Lower lobe of right lung (tissue), 2 donors: ENCODE data around the gene DENND10. TPM values are rescaled to one million over a fixed set of nuclear protein-coding genes. Genes with fewer than 3 reads are reported as not detected.

Experiments used
- ATAC-seq, 2 donors: fragments of 200-7000 bp; cut with Tn5 transposase; one replicate each; pipeline ENCODE4 v1.9.1; 2020 to 2022; ENCODE audit warnings: mild to moderate bottlenecking in 2 of 2, moderate library complexity in 2 of 2
- DNase-seq: peaks from one replicate; pipeline ENCODE4 v3.0.0-alpha.2; 2020
- H3K27ac ChIP-seq: fragments of 200-600 bp; one replicate; pipeline ENCODE4 v1.8.0; 2022
- H3K27me3 ChIP-seq: fragments of 200-600 bp; one replicate; pipeline ENCODE4 v1.8.0; 2022; ENCODE audit warnings: low read depth
- H3K36me3 ChIP-seq: fragments of 200-600 bp; one replicate; pipeline ENCODE4 v1.8.0; 2022; ENCODE audit warnings: mild to moderate bottlenecking
- H3K4me1 ChIP-seq: fragments of 200-600 bp; one replicate; pipeline ENCODE4 v1.8.0; 2022
- H3K4me3 ChIP-seq: fragments of 200-600 bp; one replicate; pipeline ENCODE4 v1.8.0; 2022; ENCODE audit warnings: mild to moderate bottlenecking
- H3K9me3 ChIP-seq: fragments of 200-600 bp; one replicate; pipeline ENCODE4 v1.8.0; 2022
- CTCF ChIP-seq: fragments of 200-600 bp; IDR thresholded peaks from one replicate; pipeline ENCODE4 v1.8.0; 2022; ENCODE audit warnings: antibody characterized with exemption, mild to moderate bottlenecking
- intact Hi-C: fragments of 100-400 bp; cut with DNase I; formaldehyde crosslinking; loops from one replicate; pipeline ENCODE4 v1.11.0; 2022
- total RNA-seq: library from RNA; stranded (reverse); fragmentation: NEBNext Ultra II Directional; extraction: Animal tissue kit (Norgen Biotek cat#: 25700); gene quantifications from one replicate; pipeline ENCODE4 v1.2.1, GENCODE V29; 2021
- donor health status: DM: no; HTN: yes; CAD: no; lungs with severe emphysema.

DENND10 gene
- total RNA-seq, 1 donor from 2014 or later = 33.8 TPM

DNA sequence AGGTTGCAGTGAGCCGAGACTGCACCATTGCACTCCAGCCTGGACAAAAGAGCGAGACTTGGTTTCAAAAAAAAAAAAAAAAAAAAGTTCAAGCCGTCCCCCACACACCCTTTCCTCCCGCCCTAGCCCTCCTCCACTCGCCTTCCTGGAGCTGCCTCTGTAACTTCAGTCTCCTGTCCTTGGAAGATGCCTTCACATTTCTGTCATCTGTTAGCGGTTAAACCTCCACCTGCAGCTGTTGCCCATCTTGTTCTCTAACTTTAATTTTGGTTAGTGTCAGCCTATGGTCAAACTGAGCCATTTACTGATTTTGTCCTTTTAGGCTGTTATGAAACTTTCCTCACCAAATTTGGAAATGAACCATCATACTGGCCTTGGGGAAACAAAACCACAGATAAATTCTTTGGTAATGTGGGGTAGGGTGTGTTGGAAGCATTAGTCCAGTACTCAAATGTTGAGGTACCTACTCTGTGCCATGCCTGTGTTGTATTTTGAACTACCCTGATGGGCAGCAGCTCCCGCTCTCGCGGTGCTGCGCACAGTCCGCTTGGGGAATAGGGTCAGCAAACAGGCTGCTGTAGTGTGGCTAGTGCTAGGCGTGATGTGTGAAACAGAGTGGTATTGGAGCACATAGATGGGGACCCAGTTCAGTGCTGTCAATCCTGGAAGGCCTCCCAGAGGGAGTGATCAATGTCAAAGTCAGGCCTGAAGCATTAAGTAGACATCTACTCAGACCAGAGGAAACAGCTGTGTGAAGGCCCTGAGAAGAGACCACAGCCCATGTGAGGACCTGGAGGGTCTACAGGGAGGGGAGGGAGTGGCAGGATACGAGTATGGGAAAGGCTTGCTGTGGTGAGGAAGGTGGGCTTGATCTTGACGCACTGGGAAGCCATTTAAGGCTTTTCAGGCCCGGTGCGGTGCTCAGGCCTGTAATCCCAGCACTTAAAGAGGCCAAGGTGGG, 34.7 kb downstream of the DENND10 start:
- no peak for DNase-seq
- peaks cover 14% of the 10 kb centered on the region for H3K36me3 ChIP-seq
- no peak for ATAC-seq

GRCh38 chr10:119139464-119140067, 35.7 kb downstream of the DENND10 start:
- intact Hi-C loops = no loop called here
- H3K27me3 ChIP-seq = no peaks in the 10 kb centered on the region
- peak; percentile 66 to 74 for ATAC-seq
- no peaks in the 10 kb centered on the region for H3K4me1 ChIP-seq
- H3K36me3 ChIP-seq = peaks cover 7% of the 10 kb centered on the region
- TF ChIP-seq CTCF = peak; percentile 50
- DNase-seq = peak; percentile 52
- H3K27ac ChIP-seq = no peak overlapping the region
- no peak overlapping the region for H3K4me3 ChIP-seq
- no peaks in the 10 kb centered on the region for H3K9me3 ChIP-seq

More for the DNA sequence above, 34.7 kb downstream of the DENND10 start:
- TF ChIP-seq CTCF = no peak
- H3K27ac ChIP-seq = no peak overlapping the region
- H3K9me3 ChIP-seq = no peaks in the 10 kb centered on the region
- no peaks in the 10 kb centered on the region for H3K4me1 ChIP-seq
- no peaks in the 10 kb centered on the region for H3K27me3 ChIP-seq
- intact Hi-C loops = no loop called here
- H3K4me3 ChIP-seq = no peak overlapping the region

DNA sequence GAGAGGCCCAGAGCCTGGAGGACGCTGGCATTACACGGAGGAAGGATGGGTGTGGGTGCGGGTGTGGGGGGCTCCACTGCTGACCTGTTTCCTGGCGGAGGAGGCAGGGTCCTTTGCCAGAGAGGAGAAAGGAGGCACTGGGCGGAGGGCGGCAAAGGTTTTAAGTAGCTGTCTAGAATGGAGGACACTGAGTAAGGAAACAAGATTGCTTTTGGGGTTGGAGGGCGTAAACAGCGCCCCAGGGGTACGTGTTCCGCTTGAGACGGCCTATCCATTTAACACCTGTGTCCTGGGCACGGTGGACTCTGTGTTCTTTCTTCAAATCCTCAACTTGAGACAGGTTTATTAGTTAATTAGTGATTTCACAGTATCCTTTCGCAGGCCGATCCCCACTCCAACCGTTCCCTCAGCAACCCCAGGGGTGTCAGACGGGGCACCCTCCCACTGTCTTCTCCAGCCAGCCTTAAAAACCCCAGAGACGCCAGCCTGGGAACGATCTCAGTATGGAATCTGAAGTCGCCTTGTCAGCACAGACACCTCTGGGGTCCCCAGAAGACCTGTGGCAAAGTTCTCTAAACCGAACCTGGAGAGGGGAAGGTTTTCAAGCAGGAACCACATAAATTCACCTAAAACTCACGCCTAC, 36.8 kb downstream of the DENND10 start:
- Histone ChIP-seq H3K4me3 (no peak overlapping the region), H3K9me3 (no peaks in the 10 kb centered on the region), H3K4me1 (no peaks in the 10 kb centered on the region), H3K36me3 (peaks cover 7% of the 10 kb centered on the region), H3K27me3 (no peaks in the 10 kb centered on the region), H3K27ac (no peak overlapping the region)
- DNase-seq = no peak
- no peak for TF ChIP-seq CTCF
- intact Hi-C loops = no loop called here
- ATAC-seq = peak in 1 of 2 donors; percentile 11

DNA sequence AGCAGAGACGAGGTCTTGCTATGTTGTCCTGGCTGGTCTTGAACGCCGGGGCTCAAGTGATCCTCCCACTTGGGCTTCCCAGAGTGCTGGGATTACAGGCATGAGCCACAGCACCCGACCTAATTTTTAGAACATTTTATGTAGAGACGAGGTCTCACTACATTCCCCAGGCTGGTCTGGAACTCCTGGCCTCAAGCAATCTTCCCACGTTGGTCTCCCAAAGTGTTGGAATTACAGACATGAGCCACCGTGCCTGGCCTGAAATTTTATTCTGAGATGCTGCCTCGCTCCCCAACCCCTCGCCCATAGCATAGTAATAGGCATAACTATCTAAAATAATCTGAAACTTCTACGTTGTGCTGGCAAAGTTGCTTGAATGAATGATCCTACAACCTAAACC, 39.7 kb downstream of the DENND10 start:
- no peaks in the 10 kb centered on the region for H3K4me1 ChIP-seq
- H3K9me3 ChIP-seq = no peaks in the 10 kb centered on the region
- no peak for TF ChIP-seq CTCF
- H3K27ac ChIP-seq = no peak overlapping the region
- no peak overlapping the region for H3K4me3 ChIP-seq
- ATAC-seq (no peak), DNase-seq (no peak)
- intact Hi-C loops = no loop called here
- H3K27me3 ChIP-seq = no peaks in the 10 kb centered on the region
- peaks cover 32% of the 10 kb centered on the region for H3K36me3 ChIP-seq

GRCh38 chr10:119149157-119149556, 45.2 kb downstream of the DENND10 start:
- H3K9me3 ChIP-seq = no peaks in the 10 kb centered on the region
- TF ChIP-seq CTCF = no peak
- intact Hi-C loops = no loop called here
- ATAC-seq = no peak
- no peak overlapping the region for H3K4me3 ChIP-seq
- H3K4me1 ChIP-seq = no peaks in the 10 kb centered on the region
- DNase-seq = no peak
- peaks cover 70% of the 10 kb centered on the region for H3K36me3 ChIP-seq
- no peaks in the 10 kb centered on the region for H3K27me3 ChIP-seq
- no peak overlapping the region for H3K27ac ChIP-seq
